ENCODE measurements around the gene PSPH.

PSPH gene

GRCh38 chr7:55964261-55965099, 86.8 kb downstream of the PSPH start, which contains the start of gene NIPSNAP2:
TSS of gene NIPSNAP2 (plus strand) at chr7:55964585. CDS start at chr7:55964610, 25 bp downstream.
- H3K27ac ChIP-seq: peak within 1 kb of the TSS; percentile 83
- TF ChIP-seq ZFX (IDR thresholded peaks at IDR 0.05): peak; percentile 98
- peak; percentile 99 for TF ChIP-seq CTCF (conservative IDR thresholded peaks at IDR 0.05)

GRCh38 chr7:55963584-55964168, 87.6 kb downstream of the PSPH start:
- H3K27ac ChIP-seq: peak overlapping the region; percentile 83
- TF ChIP-seq ZFX (IDR thresholded peaks at IDR 0.05) (no peak), CTCF (conservative IDR thresholded peaks at IDR 0.05) (no peak)

GRCh38 chr7:55962014-55962413, 89.2 kb downstream of the PSPH start:
- no peak for TF ChIP-seq ZFX (IDR thresholded peaks at IDR 0.05)
- no peak for TF ChIP-seq CTCF (conservative IDR thresholded peaks at IDR 0.05)
- no peak overlapping the region for H3K27ac ChIP-seq
